Measurements from ENCODE around the gene CD4.

CD4 gene

DNA sequence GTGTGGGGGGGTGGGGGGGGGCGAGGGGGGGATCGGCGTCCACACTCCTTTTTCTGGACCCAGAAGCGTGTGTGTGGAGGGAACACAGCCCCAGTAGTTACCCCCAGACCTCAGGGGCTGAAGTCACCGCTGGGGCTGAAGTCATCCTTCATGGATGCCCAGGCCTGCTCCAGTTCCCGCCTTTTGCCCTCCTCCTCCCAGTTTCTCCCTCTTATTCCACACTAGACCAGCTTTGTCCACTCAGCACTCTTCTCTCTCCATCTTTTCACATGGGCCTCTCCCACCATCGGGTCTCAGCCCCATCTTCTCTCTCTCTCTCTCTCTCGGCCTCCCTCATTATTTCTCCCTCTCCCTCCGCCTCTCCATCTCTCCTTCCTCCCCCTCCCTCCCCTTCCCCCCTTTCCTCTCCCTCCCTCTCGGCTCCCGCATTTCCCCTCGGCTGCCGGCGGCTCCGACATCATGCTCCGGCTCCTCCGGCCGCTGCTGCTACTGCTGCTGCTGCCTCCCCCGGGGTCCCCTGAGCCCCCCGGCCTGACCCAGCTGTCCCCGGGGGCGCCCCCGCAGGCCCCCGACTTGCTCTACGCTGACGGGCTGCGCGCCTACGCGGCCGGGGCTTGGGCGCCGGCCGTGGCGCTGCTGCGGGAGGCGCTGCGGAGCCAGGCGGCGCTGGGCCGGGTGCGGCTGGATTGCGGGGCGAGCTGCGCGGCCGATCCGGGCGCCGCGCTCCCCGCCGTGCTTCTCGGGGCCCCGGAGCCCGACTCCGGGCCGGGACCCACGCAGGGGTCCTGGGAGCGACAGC, 38.9 kb downstream of the CD4 start, which contains the start of gene P3H3:
Gene P3H3, plus strand, starts transcription at position 426 of the 799 bp plus-strand sequence. Its CDS starts 34 bp downstream, at position 460.
- no peak for DNase-seq (ENCODE audit: low read depth, low spot score)

GRCh38 chr12:6828781-6829535, 39.6 kb downstream of the CD4 start:
- DNase-seq (ENCODE audit: low read depth, low spot score): no peak

GRCh38 chr12:6829536-6830220, 40.4 kb downstream of the CD4 start:
- no peak for DNase-seq (ENCODE audit: low read depth, low spot score)

GRCh38 chr12:6830286-6830890, 41.1 kb downstream of the CD4 start:
- no peak for DNase-seq (ENCODE audit: low read depth, low spot score)

- no peak for DNase-seq (ENCODE audit: low read depth, low spot score)
Observed at GRCh38 chr12:6830999-6831398, 41.7 kb downstream of the CD4 start.

DNA sequence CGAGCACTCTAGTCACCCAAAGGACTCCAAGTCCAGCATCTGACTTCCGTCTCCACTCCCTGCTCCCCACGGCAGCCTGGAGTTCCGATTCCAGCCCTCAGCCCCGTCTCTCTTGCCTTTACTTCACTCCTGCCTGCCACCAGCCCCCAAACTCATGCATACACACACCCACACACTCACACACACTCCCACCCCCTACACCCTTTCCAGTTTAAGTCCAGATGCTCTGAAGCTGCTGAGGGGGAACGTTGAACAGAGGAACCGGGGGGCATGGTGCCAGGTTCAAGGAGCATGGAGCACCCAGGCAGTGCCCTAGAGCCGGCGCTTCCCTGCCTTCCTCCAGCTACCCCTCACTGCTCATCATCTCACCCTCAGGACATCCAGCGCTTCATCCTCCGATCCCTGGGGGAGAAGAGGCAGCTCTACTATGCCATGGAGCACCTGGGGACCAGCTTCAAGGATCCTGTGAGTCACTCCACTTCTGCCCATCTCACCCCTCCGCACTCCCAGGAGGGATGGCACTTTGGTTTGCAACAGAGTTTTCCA, 42.2 kb downstream of the CD4 start:
- no peak for DNase-seq (ENCODE audit: low read depth, low spot score)

DNA sequence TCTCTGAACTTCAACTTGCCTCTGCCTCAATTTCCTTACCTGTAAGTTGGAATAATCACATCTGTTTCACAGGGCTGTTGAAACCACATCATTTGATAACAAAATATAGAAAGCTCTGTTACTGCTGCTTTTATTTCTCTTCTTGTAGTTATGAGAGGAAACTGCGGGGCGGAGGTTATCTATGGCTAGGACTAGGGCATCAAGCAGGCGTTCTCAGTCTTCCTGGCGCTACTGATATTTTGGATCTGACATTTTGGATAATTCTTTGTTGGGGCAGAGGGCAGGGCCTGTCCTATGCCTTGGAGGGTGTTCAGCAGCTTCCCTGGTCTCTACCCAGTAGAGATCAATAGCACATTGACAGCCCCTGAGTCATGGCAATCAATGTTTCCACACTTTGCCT, 42.8 kb downstream of the CD4 start:
- DNase-seq (ENCODE audit: low read depth, low spot score): no peak

GRCh38 chr12:6833189-6833890, 44.0 kb downstream of the CD4 start:
- no peak for DNase-seq (ENCODE audit: low read depth, low spot score)

DNA sequence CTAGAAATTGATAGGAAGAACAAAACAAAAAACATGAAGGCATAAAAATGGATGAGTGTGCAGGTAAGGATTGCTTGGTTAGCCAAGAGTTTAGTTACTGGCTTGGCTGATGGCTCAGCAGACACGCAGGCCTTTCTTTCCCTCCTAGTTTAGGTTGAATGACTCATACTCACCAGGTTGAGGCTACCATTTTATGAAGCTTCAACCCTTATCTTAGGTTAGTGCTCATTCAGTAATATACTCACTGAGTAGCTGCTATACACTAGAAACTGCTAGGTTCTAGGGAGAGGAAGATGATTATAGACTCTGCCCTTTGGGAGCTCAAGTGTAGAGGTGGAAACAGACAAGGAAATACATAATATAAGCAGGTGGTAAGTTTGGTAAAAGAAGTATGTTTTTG, 44.9 kb downstream of the CD4 start:
- no peak for DNase-seq (ENCODE audit: low read depth, low spot score)

DNA sequence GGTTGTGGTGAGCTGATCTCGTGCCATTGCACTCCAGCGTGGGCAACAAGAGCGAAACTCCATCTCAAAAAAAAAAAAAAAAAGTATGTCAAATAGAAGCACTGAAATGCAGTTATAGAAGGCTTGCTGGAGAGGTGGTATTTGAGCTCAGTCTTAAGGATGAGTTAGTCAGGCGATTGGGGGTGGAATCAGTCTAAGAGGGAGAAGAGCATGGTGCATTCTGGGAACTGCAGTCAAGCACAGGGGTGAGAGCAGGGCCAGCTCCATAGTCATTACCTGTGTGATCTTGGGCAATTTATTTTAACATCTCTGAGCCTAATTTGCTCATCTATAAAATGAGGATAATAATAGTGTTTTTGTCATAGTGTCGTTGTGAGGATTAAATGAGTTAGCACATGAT, 45.5 kb downstream of the CD4 start:
- DNase-seq (ENCODE audit: low read depth, low spot score): no peak

GRCh38 chr12:6836851-6837250, 47.5 kb downstream of the CD4 start:
- no peak for DNase-seq (ENCODE audit: low read depth, low spot score)

DNA sequence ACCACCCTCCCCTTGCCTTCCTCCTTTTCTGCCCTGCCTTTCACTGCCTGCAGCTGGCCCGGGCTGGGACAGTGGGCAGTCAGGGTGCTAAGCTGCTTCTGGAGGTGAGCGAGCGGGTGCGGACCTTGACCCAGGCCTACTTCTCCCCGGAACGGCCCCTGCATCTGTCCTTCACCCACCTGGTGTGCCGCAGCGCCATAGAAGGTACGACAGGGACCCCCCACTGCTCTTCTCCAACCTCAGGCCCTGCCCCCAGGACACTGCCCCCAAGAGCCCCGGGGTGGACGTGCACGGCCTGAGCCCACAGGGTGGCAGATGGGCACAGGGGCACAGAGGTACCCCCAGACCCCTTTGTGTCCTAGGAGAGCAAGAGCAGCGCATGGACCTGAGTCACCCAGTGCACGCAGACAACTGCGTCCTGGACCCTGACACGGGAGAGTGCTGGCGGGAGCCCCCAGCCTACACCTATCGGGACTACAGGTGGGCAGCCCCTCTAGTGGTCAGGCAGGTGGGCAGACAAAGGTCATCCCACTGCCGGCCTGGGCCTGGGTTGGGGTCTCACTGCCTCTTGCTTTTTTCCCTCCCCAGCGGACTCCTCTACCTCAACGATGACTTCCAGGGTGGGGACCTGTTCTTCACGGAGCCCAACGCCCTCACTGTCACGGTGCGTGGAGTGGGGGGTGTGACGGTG, 48.2 kb downstream of the CD4 start:
- no peak for DNase-seq (ENCODE audit: low read depth, low spot score)

DNA sequence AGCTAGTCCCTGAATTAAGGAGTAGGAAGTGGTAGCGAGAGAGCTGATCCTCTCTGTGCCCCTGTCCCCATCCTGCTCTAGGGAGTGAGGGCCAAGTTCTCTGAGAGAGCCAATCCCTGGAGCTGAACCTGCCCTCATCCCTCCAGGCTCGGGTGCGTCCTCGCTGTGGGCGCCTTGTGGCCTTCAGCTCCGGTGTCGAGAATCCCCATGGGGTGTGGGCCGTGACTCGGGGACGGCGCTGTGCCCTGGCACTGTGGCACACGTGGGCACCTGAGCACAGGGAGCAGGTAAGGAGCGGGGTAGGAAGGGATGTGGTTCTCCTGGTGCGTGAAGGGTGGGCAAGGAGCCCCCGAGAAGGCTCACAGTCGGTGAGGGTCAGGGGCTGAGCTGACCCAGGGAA, 49.5 kb downstream of the CD4 start:
- DNase-seq (ENCODE audit: low read depth, low spot score): no peak

GRCh38 chr12:6839482-6840201, 50.3 kb downstream of the CD4 start:
- DNase-seq (ENCODE audit: low read depth, low spot score): no peak

DNA sequence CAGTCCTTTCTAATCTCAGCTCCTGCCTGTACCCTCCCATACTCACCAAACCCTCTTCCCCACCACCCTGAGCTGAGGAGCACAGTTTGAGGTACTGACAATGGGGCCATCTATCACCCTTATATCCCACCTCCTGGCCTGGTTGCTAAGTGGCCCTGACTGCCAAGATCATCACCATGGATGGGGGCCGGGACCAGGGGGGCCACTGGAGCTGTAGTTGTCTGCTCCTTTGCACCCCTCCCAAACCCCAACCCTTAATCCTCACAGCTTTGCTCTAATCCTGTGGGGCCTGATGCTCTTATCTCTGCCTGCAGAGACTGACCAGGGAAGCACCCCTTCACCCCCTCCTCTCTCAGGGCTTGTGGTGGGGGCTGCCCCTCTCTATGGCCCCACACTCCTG, 51.0 kb downstream of the CD4 start:
- no peak for DNase-seq (ENCODE audit: low read depth, low spot score)

GRCh38 chr12:6840761-6841515, 51.6 kb downstream of the CD4 start, which contains the start of gene GNB3:
Gene GNB3 (plus strand): TSS chr12:6840925. CDS start chr12:6841288, 363 bp downstream.
- DNase-seq (ENCODE audit: low read depth, low spot score): no peak

DNA sequence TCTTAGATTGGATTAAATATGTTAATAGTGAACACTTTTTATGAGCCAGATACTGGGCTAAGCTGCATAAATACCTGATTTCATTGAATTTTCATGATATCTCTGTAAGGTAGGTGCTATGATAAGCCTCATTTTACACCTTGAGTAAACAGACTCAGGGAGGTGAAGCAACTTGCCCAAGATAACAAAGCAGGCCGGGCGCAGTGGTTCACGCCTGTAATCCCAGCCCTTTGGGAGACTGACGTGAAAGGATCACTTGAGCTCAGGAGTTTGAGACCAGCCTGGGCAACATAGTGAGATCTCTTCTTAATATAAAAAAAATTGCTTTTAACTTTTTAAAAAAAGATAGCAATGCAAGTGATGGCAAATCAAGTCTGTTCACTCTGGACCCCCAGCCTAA, 52.7 kb downstream of the CD4 start:
- no peak for DNase-seq (ENCODE audit: low read depth, low spot score)

GRCh38 chr12:6843118-6843902, 54.0 kb downstream of the CD4 start:
- DNase-seq (ENCODE audit: low read depth, low spot score): no peak
